GM12865 (cell line): ENCODE measurements around the gene RABIF.

Experiments
- DNase-seq: peaks from one replicate; pipeline ENCODE4 v3.0.0; 2010; ENCODE audit warnings: low read depth
- H3K4me3 ChIP-seq: 2 replicates; pipeline ENCODE4 v1.5.1; 2011; ENCODE audit warnings: mild to moderate bottlenecking, low read depth, low read length, control low read depth
- TF ChIP-seq, protein P1 (sequence below): IDR thresholded peaks from 2 replicates; pipeline ENCODE4 v1.5.1; 2011; ENCODE audit warnings: low read length, control low read depth, low read depth, inconsistent platforms; ENCODE audit not compliant: insufficient read depth; ENCODE audit errors: missing control alignments

RABIF gene

DNA sequence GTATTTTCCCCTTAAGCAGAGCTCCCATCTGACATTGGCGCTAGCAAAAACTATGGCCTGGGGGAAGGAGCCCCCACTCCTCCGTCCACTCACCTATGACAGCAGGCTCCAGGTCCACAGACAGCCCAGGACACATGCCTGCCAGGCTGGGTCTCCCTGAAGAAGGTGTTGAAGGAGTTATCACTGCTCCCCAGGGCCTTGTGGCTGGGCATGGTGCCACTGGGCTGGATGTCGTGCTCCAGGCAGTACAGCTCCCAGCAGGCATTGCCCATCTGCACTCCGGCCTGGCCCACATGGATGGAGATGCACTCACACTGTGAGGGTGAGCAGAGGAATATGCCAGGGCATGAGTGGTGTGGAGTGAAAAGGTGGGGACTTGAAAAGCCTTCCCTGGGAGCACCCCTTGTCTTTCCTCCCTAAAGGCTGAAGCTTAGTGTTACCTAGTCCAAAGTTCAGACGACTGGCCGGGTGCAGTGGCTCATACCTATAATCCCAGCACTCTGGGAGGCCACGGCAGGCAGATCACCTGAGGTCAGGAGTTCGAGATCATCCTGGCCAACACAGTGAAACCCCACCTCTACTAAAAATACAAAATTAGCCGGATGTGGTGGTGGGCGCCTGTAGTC, 30.0 kb downstream of the RABIF start:
- TF ChIP-seq, protein P1, sequence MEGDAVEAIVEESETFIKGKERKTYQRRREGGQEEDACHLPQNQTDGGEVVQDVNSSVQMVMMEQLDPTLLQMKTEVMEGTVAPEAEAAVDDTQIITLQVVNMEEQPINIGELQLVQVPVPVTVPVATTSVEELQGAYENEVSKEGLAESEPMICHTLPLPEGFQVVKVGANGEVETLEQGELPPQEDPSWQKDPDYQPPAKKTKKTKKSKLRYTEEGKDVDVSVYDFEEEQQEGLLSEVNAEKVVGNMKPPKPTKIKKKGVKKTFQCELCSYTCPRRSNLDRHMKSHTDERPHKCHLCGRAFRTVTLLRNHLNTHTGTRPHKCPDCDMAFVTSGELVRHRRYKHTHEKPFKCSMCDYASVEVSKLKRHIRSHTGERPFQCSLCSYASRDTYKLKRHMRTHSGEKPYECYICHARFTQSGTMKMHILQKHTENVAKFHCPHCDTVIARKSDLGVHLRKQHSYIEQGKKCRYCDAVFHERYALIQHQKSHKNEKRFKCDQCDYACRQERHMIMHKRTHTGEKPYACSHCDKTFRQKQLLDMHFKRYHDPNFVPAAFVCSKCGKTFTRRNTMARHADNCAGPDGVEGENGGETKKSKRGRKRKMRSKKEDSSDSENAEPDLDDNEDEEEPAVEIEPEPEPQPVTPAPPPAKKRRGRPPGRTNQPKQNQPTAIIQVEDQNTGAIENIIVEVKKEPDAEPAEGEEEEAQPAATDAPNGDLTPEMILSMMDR, result no peak
- DNase-seq, result no peak

DNA sequence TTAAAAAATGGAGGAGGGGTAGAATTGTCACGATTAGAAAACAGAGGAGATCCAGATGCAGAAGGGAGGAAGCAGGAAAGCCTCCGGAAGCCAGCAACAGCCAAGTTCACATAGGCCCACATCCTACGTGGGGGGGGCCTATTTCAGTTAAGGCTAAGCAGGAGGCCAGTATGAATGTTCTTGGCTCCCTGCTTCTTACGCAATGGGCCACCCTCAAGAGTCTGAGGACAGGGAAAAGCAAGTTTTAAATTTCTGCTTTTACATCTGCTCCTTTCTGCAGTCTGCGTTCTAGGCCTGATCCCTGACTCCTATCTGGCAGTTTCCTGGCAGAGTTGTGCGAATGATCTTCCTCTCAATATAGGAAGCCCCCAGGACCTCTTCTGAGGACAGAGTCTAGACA, 30.6 kb downstream of the RABIF start:
- no peak for DNase-seq
- TF ChIP-seq, protein P1, result no peak
- no peak overlapping the region for H3K4me3 ChIP-seq

More for the DNA sequence above, 30.0 kb downstream of the RABIF start:
- H3K4me3 ChIP-seq, result no peak overlapping the region

DNA sequence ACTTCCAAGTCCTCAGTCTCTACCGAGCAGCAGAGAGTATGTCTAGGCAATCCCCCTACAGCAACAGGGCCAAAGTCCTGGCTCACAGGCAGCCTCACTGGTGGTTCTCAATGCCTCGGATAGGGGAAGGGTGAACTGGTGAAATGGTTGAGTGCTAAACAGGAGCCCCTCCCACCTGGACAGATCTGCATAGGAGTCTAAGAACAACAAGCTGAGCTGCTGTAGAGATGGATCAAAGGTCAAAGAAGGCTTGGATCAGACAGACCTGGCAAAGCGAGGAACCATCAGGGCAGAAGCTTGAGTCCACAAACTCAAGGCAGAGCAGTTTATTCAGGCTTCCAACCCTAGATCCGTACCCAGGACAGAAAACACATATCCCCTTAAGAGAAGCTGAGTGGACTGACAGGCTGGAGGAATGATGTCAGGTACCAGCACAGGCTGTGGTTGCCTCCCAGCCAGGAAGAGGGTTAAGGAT, 31.8 kb downstream of the RABIF start:
- DNase-seq, result no peak
- H3K4me3 ChIP-seq, result no peak overlapping the region
- TF ChIP-seq, protein P1, result no peak

DNA sequence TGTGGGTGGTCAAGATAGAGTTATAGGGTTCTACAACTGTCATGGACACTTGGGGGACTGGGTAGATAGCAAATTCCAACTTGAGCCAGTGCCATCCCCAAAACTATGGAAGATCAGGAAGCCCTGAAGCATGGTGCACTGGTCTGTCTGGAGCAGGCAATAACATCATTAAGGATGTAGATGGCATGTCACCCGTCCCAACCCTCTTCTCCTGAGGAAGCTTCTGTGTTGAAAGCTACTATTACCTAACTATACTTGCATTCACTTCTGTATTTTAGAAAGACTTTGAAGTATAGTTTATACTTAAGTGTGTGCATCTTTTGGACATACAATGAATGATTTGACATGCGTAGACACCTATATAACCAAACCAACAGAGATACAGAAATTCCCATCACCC, 32.9 kb downstream of the RABIF start:
- TF ChIP-seq, protein P1, result no peak
- no peak overlapping the region for H3K4me3 ChIP-seq
- DNase-seq, result no peak

DNA sequence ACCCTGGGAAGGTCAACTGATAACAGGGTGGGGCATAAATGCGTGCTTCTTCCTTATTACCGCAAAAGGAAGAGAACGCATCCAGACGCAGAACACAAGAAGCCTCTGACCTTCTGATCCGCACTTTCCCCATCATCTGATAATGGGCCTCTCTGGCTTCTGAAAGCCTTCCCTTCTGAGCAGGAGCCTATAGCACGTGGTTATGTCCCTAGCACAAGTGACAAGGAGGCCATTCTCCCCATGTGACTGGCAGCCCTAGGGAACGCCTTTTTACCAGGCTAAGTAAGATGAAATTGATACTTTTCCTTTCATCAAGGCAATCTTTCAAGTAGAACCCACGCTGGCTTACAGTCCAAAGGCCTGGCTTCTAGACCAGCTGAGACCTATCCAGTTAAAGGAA, 34.2 kb downstream of the RABIF start:
- H3K4me3 ChIP-seq, result no peak overlapping the region
- DNase-seq, result no peak
- TF ChIP-seq, protein P1, result no peak

DNA sequence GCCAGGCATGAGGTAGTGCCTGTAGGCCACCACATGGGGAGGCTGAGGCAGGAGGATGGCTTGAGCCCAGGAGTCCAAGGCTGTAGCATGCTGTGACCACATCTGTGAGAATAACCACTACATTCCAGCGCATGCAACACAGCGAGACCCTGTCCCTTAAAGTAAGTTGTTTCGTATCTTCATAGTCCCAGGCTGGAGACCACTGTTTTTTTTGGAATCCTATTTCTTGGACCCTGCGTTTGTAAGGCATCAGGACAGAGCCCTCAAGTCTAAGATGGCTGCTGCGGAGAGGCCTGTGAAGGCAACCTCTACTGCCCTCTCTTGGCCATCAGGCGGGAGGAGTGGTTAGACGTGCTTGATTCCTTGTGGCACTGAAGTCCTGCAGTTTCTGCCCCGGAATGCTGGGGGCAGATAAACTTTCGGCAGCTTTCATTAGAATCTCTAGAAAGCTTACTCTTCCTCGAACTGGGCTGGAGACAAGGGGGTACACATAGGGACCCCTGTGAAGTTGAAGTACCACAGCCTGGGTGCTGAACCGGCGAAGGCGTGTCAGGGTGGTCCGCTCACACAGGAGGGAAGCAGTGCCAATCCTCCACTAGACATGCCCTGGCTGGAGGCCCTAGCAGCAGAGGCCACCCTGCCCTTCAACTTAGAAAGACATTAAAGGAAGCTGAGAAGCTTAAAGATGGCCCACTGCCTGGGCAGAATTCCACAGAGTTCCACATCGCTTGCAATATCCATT, 36.6 kb downstream of the RABIF start:
- peak; percentile 51 for DNase-seq
- TF ChIP-seq, protein P1, result peak; percentile 34
- H3K4me3 ChIP-seq, result no peak overlapping the region
